B cell (primary cell): ENCODE measurements around the gene SLC5A10. TPM values are rescaled to one million over a fixed set of nuclear protein-coding genes. Genes with fewer than 3 reads are reported as not detected.
"Not testable (repeated sequence)": the region's sequence is repeated elsewhere in the genome, so short reads cannot be mapped to it uniquely, and the experiment has no call there.

Source experiments
- ATAC-seq: fragments of 200-7000 bp; cut with Tn5 transposase; one replicate; pipeline ENCODE4 v1.10.0; 2021; ENCODE audit warnings: low read depth, mild to moderate bottlenecking, moderate number of reproducible peaks, moderate library complexity
- CTCF ChIA-PET: fragments of 350-600 bp; sonication (Branson Sonifier 250); formaldehyde crosslinking; loops from one replicate; lab custom pipeline; 2021; ENCODE audit warnings: antibody characterized with exemption, inconsistent platforms; lab: Charles Lee
- POLR2A ChIA-PET: fragments of 350-600 bp; sonication (Branson Sonifier 250); formaldehyde crosslinking; loops from one replicate; lab custom pipeline; 2021; ENCODE audit warnings: antibody characterized with exemption; lab: Charles Lee
- DNase-seq: peaks from one replicate; pipeline ENCODE4 v3.0.0; 2013
- H2AFZ ChIP-seq: 2 replicates; pipeline ENCODE4 v1.6.1; 2012; ENCODE audit warnings: mild to moderate bottlenecking, low read depth, low read length; ENCODE audit not compliant: insufficient read depth, poor library complexity, severe bottlenecking
- H3K27ac ChIP-seq, 2 donors: 1 replicate in 1 of 2; 2 replicates in 1 of 2; pipeline ENCODE4 v1.5.1; 2012 to 2013; ENCODE audit warnings: low read length in 2 of 2, mild to moderate bottlenecking in 2 of 2, moderate library complexity in 1 of 2
- H3K27me3 ChIP-seq, 4 experiments: fragments of 200-600 bp in 1 of 4; sonication (generic) in 1 of 4; replicated peaks in 1 of 4; 1 replicate in 2 of 4; 2 replicates in 2 of 4; pipeline versions ENCODE4 v1.6.1 to v1.7.0; 2013 to 2016; ENCODE audit warnings: low read length in 3 of 4, mild to moderate bottlenecking in 2 of 4, mixed read lengths in 1 of 4, moderate library complexity in 1 of 4; ENCODE audit not compliant: insufficient read depth in 4 of 4, control insufficient read depth in 3 of 4; ENCODE audit errors: control extremely low read depth in 1 of 4
- H3K36me3 ChIP-seq, 2 experiments: replicated peaks in 1 of 2; 1 replicate in 1 of 2; 2 replicates in 1 of 2; pipeline versions ENCODE4 v1.6.1 to v1.7.1; 2013; ENCODE audit warnings: low read length in 1 of 2; ENCODE audit not compliant: insufficient read depth in 2 of 2, control insufficient read depth in 1 of 2; ENCODE audit errors: control extremely low read depth in 1 of 2, extremely low read depth in 1 of 2
- H3K4me1 ChIP-seq, 2 donors: fragments of 200-600 bp in 1 of 2; sonication (generic) in 1 of 2; 1 replicate in 1 of 2; 2 replicates in 1 of 2; pipeline versions ENCODE4 v1.5.1 to v1.6.1; 2013 to 2017; ENCODE audit warnings: low read length in 2 of 2; ENCODE audit not compliant: control insufficient read depth in 2 of 2, insufficient read depth in 2 of 2
- H3K4me2 ChIP-seq: replicated peaks from 2 replicates; pipeline ENCODE3; 2012; ENCODE audit warnings: mild to moderate bottlenecking, low read depth, low read length; ENCODE audit not compliant: poor library complexity, severe bottlenecking
- H3K4me3 ChIP-seq, 5 experiments: fragments of 200-600 bp in 1 of 5; sonication (generic) in 1 of 5; 1 replicate in 3 of 5; 2 replicates in 2 of 5; pipeline versions ENCODE4 v1.5.1 to v1.7.0; 2011 to 2016; ENCODE audit warnings: low read length in 4 of 5, mild to moderate bottlenecking in 4 of 5, low read depth in 2 of 5, control low read depth in 1 of 5, moderate library complexity in 1 of 5; ENCODE audit not compliant: insufficient read depth in 1 of 5; ENCODE audit errors: control extremely low read depth in 1 of 5, extremely low read depth in 1 of 5
- H3K79me2 ChIP-seq: fragments of 200-600 bp; sonication (generic); one replicate; pipeline ENCODE4 v1.6.0; 2016; ENCODE audit warnings: low read length; ENCODE audit not compliant: control insufficient read depth, insufficient read depth
- H3K9ac ChIP-seq: fragments of 200-600 bp; sonication (generic); 2 replicates; pipeline ENCODE4 v1.6.1; 2017; ENCODE audit warnings: mild to moderate bottlenecking, low read length, moderate library complexity
- H3K9me3 ChIP-seq, 3 donors: one replicate each; pipeline versions ENCODE4 v1.6.1 to v1.7.1; 2013; ENCODE audit warnings: low read length in 2 of 3; ENCODE audit not compliant: control insufficient read depth in 2 of 3, insufficient read depth in 1 of 3; ENCODE audit errors: control extremely low read depth in 1 of 3
- H4K20me1 ChIP-seq: 2 replicates; pipeline ENCODE4 v1.6.0; 2012; ENCODE audit warnings: mild to moderate bottlenecking, low read length; ENCODE audit not compliant: insufficient read depth, control insufficient read depth, poor library complexity, severe bottlenecking
- H3K27ac Mint-ChIP-seq: one replicate; pipeline ENCODE4 v1.8.0; 2021; ENCODE audit warnings: mixed read lengths
- H3K27me3 Mint-ChIP-seq: one replicate; pipeline ENCODE4 v1.8.0; 2021; ENCODE audit warnings: mixed read lengths
- H3K4me1 Mint-ChIP-seq: one replicate; pipeline ENCODE4 v1.8.0; 2021; ENCODE audit warnings: mixed read lengths
- H3K4me3 Mint-ChIP-seq: one replicate; pipeline ENCODE4 v1.8.0; 2021; ENCODE audit warnings: mixed read lengths
- H3K9me3 Mint-ChIP-seq: one replicate; pipeline ENCODE4 v1.8.0; 2022; ENCODE audit warnings: mixed read lengths; ENCODE audit not compliant: insufficient read depth
- CTCF ChIP-seq: fragments of 200-600 bp; IDR thresholded peaks from one replicate; pipeline ENCODE4 v1.8.0; 2022; ENCODE audit warnings: antibody characterized with exemption, mild to moderate bottlenecking
- EZH2 ChIP-seq: IDR thresholded peaks from 2 replicates; pipeline ENCODE4 v1.6.1; 2012; ENCODE audit warnings: borderline replicate concordance, low read depth, mild to moderate bottlenecking, moderate library complexity, low read length; ENCODE audit not compliant: insufficient read depth, poor library complexity, severe bottlenecking
- WGBS: methylation state at CpG from one replicate; pipeline ENCODE4 v1.1.5; 2013; ENCODE audit warnings: missing lambda C conversion rate; ENCODE audit not compliant: insufficient coverage; 5-methylcytosine and 5-hydroxymethylcytosine counted together
- intact Hi-C: fragments of 100-400 bp; cut with micrococcal nuclease; formaldehyde crosslinking; loops from one replicate; pipeline ENCODE4 v1.10.0; 2022
- polyA plus RNA-seq: library from polyadenylated mRNA; depleted of rRNA; stranded (reverse); fragments of >200 nt; gene quantifications from 2 replicates; pipeline ENCODE4 v1.2.3, GENCODE V29; 2012
- total RNA-seq, 2 donors: library from RNA; stranded (reverse); fragments of 120-200 nt in 1 of 2; gene quantifications; 1 replicate in 1 of 2; 2 replicates in 1 of 2; pipeline versions ENCODE4 v1.2.3 to v1.2.4, GENCODE V29; 2013 to 2022

The SLC5A10 gene
- total and polyA plus RNA-seq, 2 donors (not counting 1 experiment from before 2014, with no cell fraction given): not detected

- intact Hi-C loops: no loop called here
- Histone ChIP-seq H3K27me3 (no peaks in the 10 kb centered on the region), H3K36me3 (peaks cover 1 to 44% of the 10 kb centered on the region in 2 experiments), H2AFZ (no peak overlapping the region), H3K4me1 (no peaks in the 10 kb centered on the region), H3K9me3 (peaks cover 0 to 4% (median 0%) of the 10 kb centered on the region in 3 donors), H4K20me1 (peaks cover 39% of the 10 kb centered on the region), H3K27ac (peak overlapping the region in 1 of 2 donors; percentile 34), H3K9ac (no peak overlapping the region), H3K4me2 (no peak overlapping the region), H3K79me2 (no peaks in the 10 kb centered on the region), H3K4me3 (no peak overlapping the region)
- Mint-ChIP-seq H3K9me3 (no peaks in the 10 kb centered on the region), H3K27me3 (no peaks in the 10 kb centered on the region), H3K4me1 (peaks cover 9% of the 10 kb centered on the region), H3K4me3 (no peak overlapping the region), H3K27ac (peak overlapping the region; percentile 76)
- WGBS: 78% methylated on average over 12 of the region's 22 CpGs
- ChIA-PET POLR2A (interaction anchor here (1.2 kb wide), 1 partner anchor 20 kb away, joined by 4 read pairs; the partner anchor contains the start of gene FAM83G), CTCF (interaction anchor here (2.0 kb wide), 1 partner anchor 63 kb away, joined by 4 read pairs; no protein-coding TSS in a partner anchor)
- TF ChIP-seq CTCF: no peak
- TF ChIP-seq EZH2: no peak
- DNase-seq (no peak), ATAC-seq (no peak)
Observed at GRCh38 chr17:19024101-19025078, 72.4 kb downstream of the SLC5A10 start.

GRCh38 chr17:19028671-19029070 is 76.7 kb downstream of the SLC5A10 start:
- H3K4me2 ChIP-seq, H3K9ac ChIP-seq, POLR2A ChIA-PET, H3K27me3 Mint-ChIP-seq, intact Hi-C loops, ATAC-seq, H3K9me3 Mint-ChIP-seq, H3K79me2 ChIP-seq, H3K27ac ChIP-seq, H3K4me3 Mint-ChIP-seq, H3K9me3 ChIP-seq, H3K27me3 ChIP-seq, DNase-seq, H3K4me1 ChIP-seq, H3K4me1 Mint-ChIP-seq, CTCF ChIA-PET, H2AFZ ChIP-seq, H3K27ac Mint-ChIP-seq, H3K4me3 ChIP-seq: not testable (repeated sequence)
- Histone ChIP-seq H3K36me3 (peaks cover 0 to 12% of the 10 kb centered on the region in 2 experiments), H4K20me1 (peaks cover 12% of the 10 kb centered on the region)
- no CpG with 5 or more reads among the region's 11 CpGs for WGBS

- H3K27ac Mint-ChIP-seq, H3K4me1 Mint-ChIP-seq, H3K4me3 ChIP-seq, H2AFZ ChIP-seq, H3K4me3 Mint-ChIP-seq, CTCF ChIA-PET, H3K9me3 Mint-ChIP-seq, H3K4me2 ChIP-seq, H4K20me1 ChIP-seq, H3K9me3 ChIP-seq, H3K27me3 Mint-ChIP-seq, H3K27me3 ChIP-seq, H3K4me1 ChIP-seq, H3K36me3 ChIP-seq, H3K79me2 ChIP-seq, ATAC-seq, intact Hi-C loops, DNase-seq, POLR2A ChIA-PET, H3K27ac ChIP-seq, H3K9ac ChIP-seq: not testable (repeated sequence)
- WGBS: no CpG with 5 or more reads among the region's 5 CpGs
Observed at GRCh38 chr17:19029740-19030139, 77.8 kb downstream of the SLC5A10 start.
